Measurements from ENCODE around the gene FOXA3.

DNA sequence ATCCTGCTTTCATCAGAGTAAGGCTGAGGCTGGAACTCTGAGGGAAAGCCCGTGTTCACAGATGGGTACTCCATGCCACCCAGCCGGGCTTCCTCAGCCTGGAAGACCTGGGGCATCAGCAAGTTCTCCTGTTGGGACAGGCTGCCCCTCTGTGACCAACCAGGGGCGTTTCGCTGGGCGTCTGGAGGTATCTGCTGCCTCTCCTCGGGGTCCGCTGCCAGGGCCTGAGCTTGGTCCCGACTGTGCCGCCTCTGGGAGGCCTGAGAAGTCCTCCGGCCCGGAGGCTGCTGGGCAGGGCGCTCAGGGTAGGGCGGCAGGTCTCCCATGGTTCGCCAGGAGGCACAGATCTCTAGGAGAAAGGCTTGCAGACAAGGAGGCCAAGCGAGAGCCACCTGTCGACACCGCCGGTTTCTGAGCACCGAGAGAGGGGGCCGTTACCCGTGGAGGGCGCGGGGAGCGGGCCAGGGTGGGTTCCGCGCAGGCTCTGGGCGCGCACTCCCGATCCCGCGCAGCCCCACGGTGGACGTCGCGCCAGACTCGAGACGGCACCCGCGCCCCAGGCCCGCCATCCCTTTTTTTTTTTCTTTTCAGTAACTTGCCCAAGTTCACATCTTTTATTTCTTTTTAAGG lies 49.2 kb upstream of the FOXA3 start, which contains the start of gene RSPH6A:
- TF ChIP-seq, protein P1, sequence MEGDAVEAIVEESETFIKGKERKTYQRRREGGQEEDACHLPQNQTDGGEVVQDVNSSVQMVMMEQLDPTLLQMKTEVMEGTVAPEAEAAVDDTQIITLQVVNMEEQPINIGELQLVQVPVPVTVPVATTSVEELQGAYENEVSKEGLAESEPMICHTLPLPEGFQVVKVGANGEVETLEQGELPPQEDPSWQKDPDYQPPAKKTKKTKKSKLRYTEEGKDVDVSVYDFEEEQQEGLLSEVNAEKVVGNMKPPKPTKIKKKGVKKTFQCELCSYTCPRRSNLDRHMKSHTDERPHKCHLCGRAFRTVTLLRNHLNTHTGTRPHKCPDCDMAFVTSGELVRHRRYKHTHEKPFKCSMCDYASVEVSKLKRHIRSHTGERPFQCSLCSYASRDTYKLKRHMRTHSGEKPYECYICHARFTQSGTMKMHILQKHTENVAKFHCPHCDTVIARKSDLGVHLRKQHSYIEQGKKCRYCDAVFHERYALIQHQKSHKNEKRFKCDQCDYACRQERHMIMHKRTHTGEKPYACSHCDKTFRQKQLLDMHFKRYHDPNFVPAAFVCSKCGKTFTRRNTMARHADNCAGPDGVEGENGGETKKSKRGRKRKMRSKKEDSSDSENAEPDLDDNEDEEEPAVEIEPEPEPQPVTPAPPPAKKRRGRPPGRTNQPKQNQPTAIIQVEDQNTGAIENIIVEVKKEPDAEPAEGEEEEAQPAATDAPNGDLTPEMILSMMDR (IDR thresholded peaks at IDR 0.05; ENCODE audit: poor library complexity), result no peak
- TF ChIP-seq EZH2 (IDR thresholded peaks at IDR 0.05; ENCODE audit: borderline replicate concordance) (no peak), EZH2phosphoT487 (IDR thresholded peaks at IDR 0.05; ENCODE audit: low read depth, severe bottlenecking, unreplicated experiment) (no peak)
